OCI-LY3 (cell line): ENCODE data around the gene CTSE.

Source experiments
- CTCF ChIP-seq: fragments of 200-600, 300-600 bp; sonication (generic); IDR thresholded peaks from 2 replicates; pipeline ENCODE4 v1.5.1; 2014; ENCODE audit warnings: antibody characterized with exemption, low read length, low read depth
- EZH2phosphoT487 ChIP-seq: fragments of 200-600 bp; shearing (Covaris generic); IDR thresholded peaks from 2 replicates; pipeline ENCODE4 v1.6.1; 2018; ENCODE audit warnings: antibody characterized with exemption, mixed run types, low read depth

- TF ChIP-seq CTCF (no peak), EZH2phosphoT487 (no peak)
Measured at GRCh38 chr1:205993068-205993467, 30.6 kb downstream of the CTSE start.
